NCI-H526 treated with DMSO at 0.1 percent for 48 hours (cell line): ENCODE measurements around the gene GRIA2.

Experiments used
- DNase-seq: peaks from one replicate; lab custom pipeline; 2025; lab: John Stamatoyannopoulos, UW

Gene GRIA2

GRCh38 chr4:157265281-157265680 is 44.8 kb downstream of the GRIA2 start:
- no peak for DNase-seq

- DNase-seq, result no peak
Measured at GRCh38 chr4:157270108-157270507, 49.6 kb downstream of the GRIA2 start.

- DNase-seq, result no peak
Measured at GRCh38 chr4:157270552-157270951, 50.0 kb downstream of the GRIA2 start.

- no peak for DNase-seq
Measured at GRCh38 chr4:157271166-157271869, 50.8 kb downstream of the GRIA2 start.

- DNase-seq, result no peak
Measured at GRCh38 chr4:157280673-157281072, 60.1 kb downstream of the GRIA2 start.

- DNase-seq, result no peak
Measured at GRCh38 chr4:157282019-157282418, 61.5 kb downstream of the GRIA2 start.

- DNase-seq, result no peak
Measured at GRCh38 chr4:157287445-157287844, 66.9 kb downstream of the GRIA2 start.

GRCh38 chr4:157290622-157291021 is 70.1 kb downstream of the GRIA2 start:
- no peak for DNase-seq

GRCh38 chr4:157291071-157291470 is 70.5 kb downstream of the GRIA2 start:
- no peak for DNase-seq

- DNase-seq, result no peak
Measured at GRCh38 chr4:157293673-157294072, 73.1 kb downstream of the GRIA2 start.

GRCh38 chr4:157294575-157294974 is 74.0 kb downstream of the GRIA2 start:
- no peak for DNase-seq

GRCh38 chr4:157300701-157301100 is 80.2 kb downstream of the GRIA2 start:
- DNase-seq, result no peak

- DNase-seq, result no peak
Measured at GRCh38 chr4:157303471-157303960, 83.0 kb downstream of the GRIA2 start.

- DNase-seq, result no peak
Measured at GRCh38 chr4:157304769-157305168, 84.2 kb downstream of the GRIA2 start.

- DNase-seq, result no peak
Measured at GRCh38 chr4:157312702-157313101, 92.2 kb downstream of the GRIA2 start.

GRCh38 chr4:157314906-157315305 is 94.4 kb downstream of the GRIA2 start:
- no peak for DNase-seq

- no peak for DNase-seq
Measured at GRCh38 chr4:157315968-157316367, 95.4 kb downstream of the GRIA2 start.

GRCh38 chr4:157320092-157320491 is 99.6 kb downstream of the GRIA2 start:
- no peak for DNase-seq

- no peak for DNase-seq
Measured at GRCh38 chr4:157327666-157328065, 107.1 kb downstream of the GRIA2 start.

- no peak for DNase-seq
Measured at GRCh38 chr4:157357887-157358286, 137.4 kb downstream of the GRIA2 start.

GRCh38 chr4:157358439-157358838 is 137.9 kb downstream of the GRIA2 start:
- DNase-seq, result no peak

GRCh38 chr4:157358851-157359250 is 138.3 kb downstream of the GRIA2 start:
- DNase-seq, result no peak

GRCh38 chr4:157363360-157363759 is 142.8 kb downstream of the GRIA2 start:
- DNase-seq, result no peak

- DNase-seq, result no peak
Measured at GRCh38 chr4:157372154-157372553, 151.6 kb downstream of the GRIA2 start.
